Measurements from ENCODE around the gene OR1A1. TPM values are rescaled to one million over a fixed set of nuclear protein-coding genes. Genes with fewer than 3 reads are reported as not detected.
"Not testable (repeated sequence)": the region's sequence is repeated elsewhere in the genome, so short reads cannot be mapped to it uniquely, and the experiment has no call there.

The OR1A1 gene
- total RNA-seq, 1 experiment from 2014 or later, result not detected

- H3K9me3 ChIP-seq (replicated peaks); H3K4me1 ChIP-seq (replicated peaks); H3K36me3 ChIP-seq; H3K27ac ChIP-seq; H3K27me3 ChIP-seq (replicated peaks); DNase-seq (ENCODE audit: low read depth in 1 of 2, low spot score in 2 of 2); H3K4me3 ChIP-seq: not testable (repeated sequence)
Measured at GRCh38 chr17:3244841-3245240, 37.4 kb downstream of the OR1A1 start.

GRCh38 chr17:3249013-3249412, 41.5 kb downstream of the OR1A1 start:
- H3K9me3 ChIP-seq (replicated peaks); H3K4me1 ChIP-seq (replicated peaks); H3K27me3 ChIP-seq (replicated peaks); H3K4me3 ChIP-seq; H3K27ac ChIP-seq; H3K36me3 ChIP-seq; DNase-seq (ENCODE audit: low read depth in 1 of 2, low spot score in 2 of 2): not testable (repeated sequence)

GRCh38 chr17:3256575-3256974, 49.1 kb downstream of the OR1A1 start:
- Histone ChIP-seq H3K4me1 (replicated peaks) (no peaks in the 10 kb centered on the region), H3K9me3 (replicated peaks) (no peaks in the 10 kb centered on the region), H3K27ac (no peak overlapping the region), H3K27me3 (replicated peaks) (peaks cover 5% of the 10 kb centered on the region; the same call in 1 of the 2 replicates), H3K36me3 (no peaks in the 10 kb centered on the region), H3K4me3 (no peak overlapping the region)
- no peak for DNase-seq (ENCODE audit: low read depth in 1 of 2, low spot score in 2 of 2)

- no peak for DNase-seq (ENCODE audit: low read depth in 1 of 2, low spot score in 2 of 2)
- Histone ChIP-seq H3K36me3 (no peaks in the 10 kb centered on the region), H3K4me3 (no peak overlapping the region), H3K9me3 (replicated peaks) (no peaks in the 10 kb centered on the region), H3K4me1 (replicated peaks) (no peaks in the 10 kb centered on the region), H3K27me3 (replicated peaks) (peaks cover 5% of the 10 kb centered on the region; the same call in 1 of the 2 replicates), H3K27ac (no peak overlapping the region)
Measured at GRCh38 chr17:3260163-3260562, 52.7 kb downstream of the OR1A1 start.

GRCh38 chr17:3260600-3260999, 53.1 kb downstream of the OR1A1 start:
- H3K9me3 ChIP-seq (replicated peaks), result no peaks in the 10 kb centered on the region
- DNase-seq (ENCODE audit: low read depth in 1 of 2, low spot score in 2 of 2), result no peak
- no peak overlapping the region for H3K4me3 ChIP-seq
- H3K36me3 ChIP-seq, result no peaks in the 10 kb centered on the region
- H3K4me1 ChIP-seq (replicated peaks), result no peaks in the 10 kb centered on the region
- no peak overlapping the region for H3K27ac ChIP-seq
- H3K27me3 ChIP-seq (replicated peaks), result peaks cover 5% of the 10 kb centered on the region; the same call in 1 of the 2 replicates

Other genes starting within 250 kb of the OR1A1 start
- gene OR1D5, start 144.1 kb upstream of the OR1A1 start, total RNA-seq (2014; rRNA removed; shearing (Covaris generic)), result not detected in 2 replicates
- gene OR1D2, start 103.2 kb upstream of the OR1A1 start, total RNA-seq (2014; rRNA removed; shearing (Covaris generic)), result not detected in 2 replicates
- gene OR1G1, start 80.1 kb upstream of the OR1A1 start, total RNA-seq (2014; rRNA removed; shearing (Covaris generic)), result not detected in 2 replicates
- not detected in 2 replicates for gene OR1A2, start 10.1 kb upstream of the OR1A1 start, total RNA-seq (2014; rRNA removed; shearing (Covaris generic))
- gene OR3A1, start 90.7 kb downstream of the OR1A1 start, total RNA-seq (2014; rRNA removed; shearing (Covaris generic)), result not detected in 2 replicates
- gene OR3A2, start 178.6 kb downstream of the OR1A1 start, total RNA-seq (2014; rRNA removed; shearing (Covaris generic)), result not detected in 2 replicates
- not detected in 2 replicates for gene OR1E1, start 190.7 kb downstream of the OR1A1 start, total RNA-seq (2014; rRNA removed; shearing (Covaris generic))
- gene OR3A3, start 203.7 kb downstream of the OR1A1 start, total RNA-seq (2014; rRNA removed; shearing (Covaris generic)), result not detected in 2 replicates
- gene OR1E2, start 226.2 kb downstream of the OR1A1 start, total RNA-seq (2014; rRNA removed; shearing (Covaris generic)), result not detected in 2 replicates